DND-41 (cell line): ENCODE data around the gene AATK.

Source experiments
- CTCF ChIP-seq: IDR thresholded peaks from 2 replicates; pipeline ENCODE4 v1.5.1; 2012; ENCODE audit warnings: borderline replicate concordance, low read length, moderate library complexity, mild to moderate bottlenecking; ENCODE audit not compliant: poor library complexity, severe bottlenecking; ENCODE audit errors: extremely low read depth
- EZH2 ChIP-seq: IDR thresholded peaks from 3 replicates; pipeline ENCODE4 v1.6.1; 2012; ENCODE audit warnings: borderline replicate concordance, low read depth, mild to moderate bottlenecking, moderate library complexity, low read length, inconsistent platforms; ENCODE audit not compliant: severe bottlenecking

- TF ChIP-seq CTCF (no peak), EZH2 (no peak)
Observed at GRCh38 chr17:81143717-81144422, 22.2 kb downstream of the AATK start.
